Measurements from ENCODE around the gene PLCL1. TPM values are rescaled to one million over a fixed set of nuclear protein-coding genes. Genes with fewer than 3 reads are reported as not detected.

Gene PLCL1
- total RNA-seq, 1 donor from 2014 or later: 78.6 TPM

DNA sequence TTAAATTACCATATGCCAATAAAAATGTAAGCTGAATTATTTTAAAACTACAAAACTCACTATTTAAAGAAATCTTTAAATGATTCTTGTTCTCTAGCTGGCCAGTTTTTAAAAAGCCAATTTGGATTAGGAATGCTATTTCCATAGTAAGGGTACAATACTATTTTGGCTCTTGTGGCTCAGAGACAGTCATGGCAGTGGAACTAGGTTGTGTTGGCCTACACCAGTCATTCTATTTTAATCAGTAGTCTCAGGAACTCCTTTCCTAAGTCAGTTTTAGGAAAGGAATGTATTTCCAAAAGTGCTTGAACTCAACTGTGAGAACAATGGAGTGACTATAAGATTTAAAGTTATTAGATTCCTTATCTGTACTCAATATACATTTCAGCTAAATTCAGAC lies 25.1 kb upstream of the PLCL1 start:
- TF ChIP-seq, protein P1, sequence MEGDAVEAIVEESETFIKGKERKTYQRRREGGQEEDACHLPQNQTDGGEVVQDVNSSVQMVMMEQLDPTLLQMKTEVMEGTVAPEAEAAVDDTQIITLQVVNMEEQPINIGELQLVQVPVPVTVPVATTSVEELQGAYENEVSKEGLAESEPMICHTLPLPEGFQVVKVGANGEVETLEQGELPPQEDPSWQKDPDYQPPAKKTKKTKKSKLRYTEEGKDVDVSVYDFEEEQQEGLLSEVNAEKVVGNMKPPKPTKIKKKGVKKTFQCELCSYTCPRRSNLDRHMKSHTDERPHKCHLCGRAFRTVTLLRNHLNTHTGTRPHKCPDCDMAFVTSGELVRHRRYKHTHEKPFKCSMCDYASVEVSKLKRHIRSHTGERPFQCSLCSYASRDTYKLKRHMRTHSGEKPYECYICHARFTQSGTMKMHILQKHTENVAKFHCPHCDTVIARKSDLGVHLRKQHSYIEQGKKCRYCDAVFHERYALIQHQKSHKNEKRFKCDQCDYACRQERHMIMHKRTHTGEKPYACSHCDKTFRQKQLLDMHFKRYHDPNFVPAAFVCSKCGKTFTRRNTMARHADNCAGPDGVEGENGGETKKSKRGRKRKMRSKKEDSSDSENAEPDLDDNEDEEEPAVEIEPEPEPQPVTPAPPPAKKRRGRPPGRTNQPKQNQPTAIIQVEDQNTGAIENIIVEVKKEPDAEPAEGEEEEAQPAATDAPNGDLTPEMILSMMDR (IDR thresholded peaks at IDR 0.05; ENCODE audit: borderline replicate concordance): no peak
- no peaks in the 10 kb centered on the region for H3K9me3 ChIP-seq (replicated peaks)
- no peaks in the 10 kb centered on the region for H3K4me1 ChIP-seq
- intact Hi-C loops (cut with micrococcal nuclease): loop anchor here (5.0 kb wide), 1 partner anchor 72 kb away; the partner anchor contains the start of gene MARS2
- no peaks in the 10 kb centered on the region for H3K27me3 ChIP-seq (ENCODE audit: low read depth)
- no peak overlapping the region for H3K4me3 ChIP-seq
- no peak for DNase-seq
- no peaks in the 10 kb centered on the region for H3K36me3 ChIP-seq
- H3K27ac ChIP-seq (replicated peaks): no peak overlapping the region

DNA sequence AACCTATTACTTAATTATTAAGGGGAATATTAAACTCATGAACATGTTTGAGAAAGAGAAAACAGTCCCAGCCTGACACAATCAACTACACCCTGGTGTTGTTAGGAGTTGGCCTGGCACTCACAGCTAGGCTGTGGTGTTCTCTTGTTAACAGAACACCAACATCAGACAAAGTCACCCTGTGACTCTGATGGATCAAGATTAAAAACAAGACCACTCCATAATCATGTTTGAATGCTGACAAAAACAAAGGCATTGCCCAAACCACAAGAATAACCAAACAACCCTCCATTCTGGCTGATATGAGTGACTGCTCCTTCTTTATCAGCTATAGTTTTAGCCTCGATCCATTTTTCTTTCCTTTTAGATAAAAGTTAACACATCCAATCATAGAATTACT lies 22.3 kb upstream of the PLCL1 start:
- no peaks in the 10 kb centered on the region for H3K36me3 ChIP-seq
- H3K9me3 ChIP-seq (replicated peaks): no peaks in the 10 kb centered on the region
- TF ChIP-seq, protein P1 (IDR thresholded peaks at IDR 0.05; ENCODE audit: borderline replicate concordance): no peak
- H3K4me1 ChIP-seq: peaks cover 12% of the 10 kb centered on the region
- H3K4me3 ChIP-seq: no peak overlapping the region
- H3K27ac ChIP-seq (replicated peaks): no peak overlapping the region
- peaks cover 21% of the 10 kb centered on the region for H3K27me3 ChIP-seq (ENCODE audit: low read depth)
- intact Hi-C loops (cut with micrococcal nuclease): no loop called here
- DNase-seq: no peak

DNA sequence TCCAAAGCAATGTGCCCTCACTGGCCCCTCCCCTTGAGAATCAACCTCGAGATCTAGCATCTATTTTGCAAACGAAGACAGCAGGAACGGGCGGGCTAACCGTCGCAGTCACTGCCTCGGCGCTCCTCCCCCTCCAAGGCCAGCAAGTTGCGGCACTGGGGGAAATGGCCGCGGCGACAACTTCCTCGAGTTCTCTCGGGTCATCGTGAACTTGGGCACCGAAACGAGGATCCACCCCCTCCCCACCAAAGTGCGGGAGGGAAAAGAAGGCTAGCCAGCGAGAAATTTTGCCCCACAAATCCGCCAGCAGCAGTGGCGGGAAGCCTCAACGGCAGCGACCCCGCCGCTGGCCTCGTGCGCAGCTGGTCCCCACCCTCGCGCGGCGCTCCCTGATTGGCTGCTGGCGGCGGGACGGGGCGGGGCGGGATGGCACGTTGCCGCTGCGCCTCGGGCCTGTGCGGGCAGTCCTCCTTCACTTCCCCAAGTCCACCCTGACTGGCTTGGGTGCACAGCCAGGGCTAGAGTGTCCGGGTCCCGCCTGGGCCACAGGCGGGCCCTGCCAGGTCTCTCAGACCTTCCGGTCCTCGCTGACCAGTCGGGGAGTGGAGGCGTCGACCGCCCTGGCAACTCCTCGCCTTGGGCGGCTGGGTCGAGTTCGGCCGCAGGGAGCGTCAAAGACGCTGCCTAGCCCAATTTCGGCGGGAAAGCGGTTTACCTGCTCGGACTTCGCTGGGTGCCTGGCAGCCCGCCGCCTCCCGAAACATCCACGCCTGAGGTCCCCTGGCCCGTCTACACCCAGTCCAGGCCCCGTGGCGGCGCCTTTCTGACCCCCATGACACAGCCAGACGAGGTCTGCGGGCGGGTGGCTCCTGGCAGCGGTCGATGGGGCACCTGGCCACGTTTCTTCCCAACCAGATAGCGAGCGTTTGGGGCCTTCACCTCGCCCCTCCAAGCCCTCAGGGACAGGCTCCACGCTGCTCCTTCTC lies 19.1 kb upstream of the PLCL1 start, which contains the start of gene BOLL:
Gene BOLL (minus strand): TSS at position 364 of the 986 bp plus-strand sequence. CDS start 3,469 bp downstream, outside the sequence.
- peaks cover 38% of the 10 kb centered on the region for H3K27me3 ChIP-seq (ENCODE audit: low read depth)
- H3K9me3 ChIP-seq (replicated peaks): no peaks in the 10 kb centered on the region
- H3K27ac ChIP-seq (replicated peaks): no peak within 1 kb of the TSS
- H3K36me3 ChIP-seq: no peaks in the 10 kb centered on the region
- TF ChIP-seq, protein P1 (IDR thresholded peaks at IDR 0.05; ENCODE audit: borderline replicate concordance): no peak
- peak within 1 kb of the TSS; percentile 70 for H3K4me3 ChIP-seq
- H3K4me1 ChIP-seq: peaks cover 12% of the 10 kb centered on the region
- intact Hi-C loops (cut with micrococcal nuclease): no loop called here
- no peak for DNase-seq

DNA sequence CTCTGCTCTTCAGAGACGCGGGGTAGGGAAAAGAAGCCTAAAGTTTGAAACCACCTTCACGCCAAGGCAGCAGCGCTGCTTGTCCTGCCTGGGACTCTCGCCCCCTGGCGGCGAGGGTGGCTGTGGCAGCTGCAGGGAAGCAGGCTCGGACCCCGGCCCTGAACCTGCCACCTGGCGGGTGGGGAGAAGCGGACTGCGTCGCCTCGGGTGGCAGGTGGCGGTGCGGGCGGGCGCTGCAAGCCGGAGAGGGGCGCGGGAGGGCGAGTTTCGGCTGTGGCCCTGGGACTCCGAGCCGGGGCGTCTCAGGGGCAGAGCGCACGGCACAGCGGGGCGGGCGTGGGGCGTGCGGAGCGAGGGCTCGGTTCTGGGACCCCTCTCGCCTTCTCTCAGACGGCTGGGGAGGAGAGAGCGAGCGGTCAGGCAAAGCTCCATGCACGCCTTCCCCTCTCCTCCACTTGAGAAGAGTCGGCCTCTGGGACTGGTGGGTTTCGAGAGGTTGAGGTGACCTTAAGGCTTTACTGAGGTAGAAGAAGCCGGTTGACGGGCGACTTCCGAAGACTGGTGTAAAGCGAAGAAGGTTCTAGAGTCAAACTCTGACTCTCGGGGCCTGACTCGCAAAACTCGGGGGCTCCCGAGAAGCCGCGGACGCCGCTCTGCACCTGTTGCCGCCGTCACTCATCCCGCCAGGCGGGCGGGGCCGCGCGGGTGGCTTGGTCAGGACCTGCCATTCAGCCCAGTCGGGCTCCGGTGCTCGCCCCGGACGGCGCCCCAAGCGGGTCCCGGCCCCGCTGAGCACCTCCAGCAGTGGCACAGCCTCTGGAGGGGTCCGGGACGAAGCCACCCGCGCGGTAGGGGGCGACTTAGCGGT lies 18.1 kb upstream of the PLCL1 start:
- Histone ChIP-seq H3K36me3 (no peaks in the 10 kb centered on the region), H3K27ac (replicated peaks) (no peak overlapping the region), H3K4me3 (peak overlapping the region; percentile 70), H3K4me1 (peaks cover 12% of the 10 kb centered on the region), H3K9me3 (replicated peaks) (no peaks in the 10 kb centered on the region), H3K27me3 (ENCODE audit: low read depth) (peaks cover 38% of the 10 kb centered on the region)
- DNase-seq: peak; percentile 22
- intact Hi-C loops (cut with micrococcal nuclease): no loop called here
- TF ChIP-seq, protein P1 (IDR thresholded peaks at IDR 0.05; ENCODE audit: borderline replicate concordance): peak; percentile 65

DNA sequence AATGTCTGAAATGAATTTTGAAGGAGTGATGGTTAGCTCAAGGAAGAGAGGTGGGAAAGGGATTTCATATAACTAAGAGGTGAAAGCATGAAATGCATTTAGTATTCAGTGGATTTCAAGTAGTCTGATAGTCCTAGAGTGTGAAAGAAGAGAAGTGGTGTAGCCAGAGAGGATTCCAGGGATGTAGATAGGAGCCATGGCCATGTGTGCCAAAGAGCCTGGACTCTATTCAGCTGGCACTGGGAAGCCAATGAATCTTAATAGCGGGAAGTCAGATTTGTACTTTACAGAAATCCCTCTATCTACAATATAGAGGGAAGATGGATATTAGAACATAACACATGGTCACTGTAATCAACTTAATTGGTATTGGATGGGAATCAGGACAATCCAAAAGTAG lies 10.9 kb upstream of the PLCL1 start:
- Histone ChIP-seq H3K27me3 (ENCODE audit: low read depth) (peaks cover 4% of the 10 kb centered on the region), H3K36me3 (no peaks in the 10 kb centered on the region), H3K4me3 (no peak overlapping the region), H3K4me1 (peaks cover 16% of the 10 kb centered on the region), H3K27ac (replicated peaks) (no peak overlapping the region), H3K9me3 (replicated peaks) (no peaks in the 10 kb centered on the region)
- intact Hi-C loops (cut with micrococcal nuclease): no loop called here
- peak; percentile 35 for DNase-seq
- TF ChIP-seq, protein P1 (IDR thresholded peaks at IDR 0.05; ENCODE audit: borderline replicate concordance): no peak

All from left ventricle myocardium inferior (tissue), 1 donor.